Endometrial microvascular endothelial cells (primary cell): ENCODE data around the gene CNTNAP2. TPM values are rescaled to one million over a fixed set of nuclear protein-coding genes. Genes with fewer than 3 reads are reported as not detected.
"Not testable (repeated sequence)": the region's sequence is repeated elsewhere in the genome, so short reads cannot be mapped to it uniquely, and the experiment has no call there.

Experiments used
- in situ Hi-C: cut with HindIII; loops from 2 replicates; pipeline ENCODE4 v1.10.0; 2017; ENCODE audit warnings: low sequenced_read_pairs, low pct_unique_long_range_greater_than_20kb; ENCODE audit errors: inconsistent ontology term
- total RNA-seq: library from RNA; depleted of rRNA; stranded (reverse); fragments of >200 nt; gene quantifications from one replicate; pipeline ENCODE4 v1.2.3, GENCODE V29; 2015; ENCODE audit errors: inconsistent ontology term

Gene CNTNAP2
- total RNA-seq, 1 donor from 2014 or later: not detected

GRCh38 chr7:148408307-148408706 is 2291.7 kb downstream of the CNTNAP2 start:
- in situ Hi-C loops: no loop called here

- in situ Hi-C loops: no loop called here
These were observed 2294.3 kb downstream of the CNTNAP2 start for GRCh38 chr7:148410905-148411304.

- in situ Hi-C loops: no loop called here
These were observed 2296.1 kb downstream of the CNTNAP2 start for GRCh38 chr7:148412691-148413090.

DNA sequence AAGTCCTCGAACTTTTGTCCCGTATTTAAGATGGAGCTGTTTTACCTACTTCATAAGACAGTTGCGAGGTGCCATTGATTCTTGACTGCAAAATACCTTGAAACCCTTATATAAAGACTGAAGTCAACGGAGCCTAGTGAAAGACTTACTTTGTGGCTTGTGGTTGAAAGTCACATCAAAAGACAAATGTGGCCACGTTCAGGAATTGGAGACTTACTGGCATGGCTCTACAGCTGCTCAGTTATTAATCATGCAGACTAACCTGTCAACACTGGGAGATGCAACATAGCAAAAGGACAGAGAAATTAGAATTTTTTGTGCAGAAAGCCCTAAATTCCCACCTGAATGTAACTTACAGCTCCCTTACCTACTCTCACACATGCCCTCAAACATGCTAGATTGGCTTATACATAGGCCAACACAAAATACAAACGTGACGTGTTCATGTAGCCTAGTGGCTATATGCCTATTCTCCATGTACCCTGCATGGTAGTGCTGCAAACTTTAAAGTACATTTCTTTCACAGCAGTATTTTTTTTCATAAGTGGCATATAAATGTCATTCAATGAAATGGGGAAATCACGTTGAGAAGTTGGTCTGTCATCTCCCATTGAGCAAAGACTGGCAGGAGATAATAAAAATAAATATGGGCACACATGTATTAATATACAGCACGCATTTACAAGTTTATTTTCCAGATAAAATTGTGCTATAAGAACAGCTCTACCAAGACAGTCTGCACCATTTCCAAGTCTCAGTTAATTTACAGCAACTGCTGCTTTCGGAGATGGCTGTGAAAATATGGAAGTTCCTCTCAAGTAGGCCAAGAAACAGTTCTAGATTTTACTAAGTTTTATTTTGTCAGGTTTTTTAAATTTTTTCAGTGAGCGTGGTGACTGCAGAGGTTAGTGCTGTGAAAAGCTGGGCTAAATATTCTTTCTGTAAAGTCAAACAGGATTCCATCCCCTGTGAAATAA is 2303.5 kb downstream of the CNTNAP2 start:
- in situ Hi-C loops: no loop called here

DNA sequence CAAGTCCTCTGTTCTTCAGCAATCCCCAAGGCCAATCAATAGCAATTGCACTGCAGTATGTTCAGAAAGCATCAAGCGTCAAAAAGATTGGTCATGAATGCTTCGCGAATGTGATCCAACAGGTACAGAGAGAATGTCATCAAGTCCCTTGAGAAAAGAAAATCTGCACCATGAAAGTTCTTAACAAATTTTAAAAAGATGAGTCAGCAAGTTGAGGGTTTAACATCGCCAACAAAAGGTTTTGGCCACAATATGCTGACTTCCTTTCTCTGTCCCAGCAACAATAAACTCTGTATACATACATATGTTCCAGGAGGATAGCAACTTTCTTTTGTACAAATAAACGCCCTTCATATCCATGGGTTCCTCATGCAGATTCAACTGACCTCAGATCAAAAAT is 2305.4 kb downstream of the CNTNAP2 start:
- in situ Hi-C loops: no loop called here

- in situ Hi-C loops: not testable (repeated sequence)
These were observed 2309.8 kb downstream of the CNTNAP2 start for GRCh38 chr7:148426393-148426792.

GRCh38 chr7:148430690-148431089 is 2314.1 kb downstream of the CNTNAP2 start:
- in situ Hi-C loops: not testable (repeated sequence)

GRCh38 chr7:148433521-148434180 is 2317.1 kb downstream of the CNTNAP2 start:
- in situ Hi-C loops: no loop called here

DNA sequence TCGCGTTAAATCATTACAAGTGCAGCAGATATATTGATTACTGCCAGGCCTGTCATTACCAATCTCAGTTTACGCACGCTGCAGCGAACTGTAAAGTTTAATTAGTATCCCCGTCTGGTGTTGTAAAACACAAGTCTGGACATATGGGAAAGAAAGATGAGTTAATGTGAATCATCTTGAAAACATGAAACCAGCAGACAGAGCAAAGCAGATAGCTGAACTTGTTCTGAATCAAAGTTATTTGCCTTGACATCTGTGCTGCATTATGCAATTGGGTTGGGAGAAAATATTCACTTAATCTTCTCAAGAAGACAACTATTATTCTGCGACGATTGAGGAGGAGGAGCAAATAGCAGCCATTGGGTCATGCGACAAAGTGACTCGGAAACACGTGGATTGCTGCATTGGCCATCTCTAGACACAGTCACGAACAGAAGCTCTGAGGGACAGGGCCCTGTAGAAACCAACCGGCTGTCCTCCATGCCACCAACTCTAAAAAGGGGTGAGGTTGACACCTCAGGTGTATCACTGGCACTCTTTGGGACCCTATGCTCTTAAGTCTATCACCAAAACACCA is 2317.7 kb downstream of the CNTNAP2 start:
- in situ Hi-C loops: no loop called here

GRCh38 chr7:148434887-148435286 is 2318.3 kb downstream of the CNTNAP2 start:
- in situ Hi-C loops: no loop called here

DNA sequence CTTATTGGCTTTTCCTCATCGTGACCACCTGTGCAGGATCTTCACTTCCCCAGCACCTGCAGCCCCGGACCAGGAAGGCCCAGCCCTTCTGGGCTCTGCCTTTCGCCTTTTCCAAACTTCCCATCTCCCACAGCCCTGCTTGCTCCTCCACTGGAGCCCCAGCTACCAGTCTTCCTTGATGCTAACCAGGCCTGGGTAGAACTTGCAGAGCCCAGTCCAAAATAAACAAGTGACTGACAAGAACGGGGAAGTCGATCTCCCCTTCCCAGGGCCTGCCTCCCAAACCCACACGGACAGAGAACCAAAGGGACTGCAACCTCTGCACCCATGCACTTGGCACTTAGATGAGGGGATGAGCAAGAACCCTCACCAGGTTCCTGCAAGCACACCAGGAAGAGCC is 2319.1 kb downstream of the CNTNAP2 start:
- in situ Hi-C loops: no loop called here

DNA sequence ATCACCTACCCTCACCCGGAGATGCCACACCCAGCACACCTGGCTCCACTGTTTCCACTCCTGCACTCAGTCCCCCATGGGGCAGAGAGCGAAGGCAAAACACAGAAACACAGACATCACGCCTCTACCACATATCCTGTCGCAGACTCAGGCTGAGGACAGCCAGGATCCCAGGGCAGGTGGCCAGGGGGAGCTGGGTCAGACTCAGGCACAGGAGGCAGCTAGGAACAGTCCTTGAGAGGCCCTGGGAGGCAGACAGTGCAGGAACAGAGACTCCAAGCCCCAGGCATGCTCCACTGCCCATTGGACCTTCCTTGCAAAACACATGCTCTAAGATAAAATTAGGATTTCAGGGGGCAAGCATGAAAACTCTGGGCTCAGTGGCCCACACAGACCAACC is 2319.5 kb downstream of the CNTNAP2 start:
- in situ Hi-C loops: no loop called here

GRCh38 chr7:148436571-148436970 is 2320.0 kb downstream of the CNTNAP2 start:
- in situ Hi-C loops: no loop called here

- in situ Hi-C loops: no loop called here
These were observed 2320.4 kb downstream of the CNTNAP2 start for GRCh38 chr7:148437043-148437442.

DNA sequence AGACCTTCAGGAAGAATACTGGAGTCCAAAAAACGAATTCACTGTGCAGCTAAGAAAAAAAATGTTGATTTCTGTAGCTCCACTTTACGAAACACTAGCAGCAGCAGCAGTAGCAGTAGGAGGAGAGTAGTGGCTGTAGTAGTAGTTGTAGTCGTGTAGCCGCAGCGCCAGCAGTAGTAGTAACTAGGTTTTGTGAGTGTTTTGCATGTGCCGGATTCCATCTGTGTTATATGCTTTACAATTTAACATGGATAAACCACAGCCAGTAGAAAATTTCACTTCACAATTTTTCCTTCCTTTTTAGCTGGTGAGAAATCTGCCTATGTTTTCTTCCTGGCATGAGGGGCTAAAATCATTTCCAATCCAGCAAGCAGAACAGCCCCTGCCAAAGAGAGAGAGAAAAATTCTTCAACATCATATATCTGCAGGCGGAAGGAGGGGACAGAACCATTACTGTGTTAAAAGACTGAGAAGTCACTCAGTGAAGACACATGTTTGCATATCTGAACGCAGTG is 2325.6 kb downstream of the CNTNAP2 start:
- in situ Hi-C loops: no loop called here

- in situ Hi-C loops: no loop called here
These were observed 2326.3 kb downstream of the CNTNAP2 start for GRCh38 chr7:148442933-148443332.

DNA sequence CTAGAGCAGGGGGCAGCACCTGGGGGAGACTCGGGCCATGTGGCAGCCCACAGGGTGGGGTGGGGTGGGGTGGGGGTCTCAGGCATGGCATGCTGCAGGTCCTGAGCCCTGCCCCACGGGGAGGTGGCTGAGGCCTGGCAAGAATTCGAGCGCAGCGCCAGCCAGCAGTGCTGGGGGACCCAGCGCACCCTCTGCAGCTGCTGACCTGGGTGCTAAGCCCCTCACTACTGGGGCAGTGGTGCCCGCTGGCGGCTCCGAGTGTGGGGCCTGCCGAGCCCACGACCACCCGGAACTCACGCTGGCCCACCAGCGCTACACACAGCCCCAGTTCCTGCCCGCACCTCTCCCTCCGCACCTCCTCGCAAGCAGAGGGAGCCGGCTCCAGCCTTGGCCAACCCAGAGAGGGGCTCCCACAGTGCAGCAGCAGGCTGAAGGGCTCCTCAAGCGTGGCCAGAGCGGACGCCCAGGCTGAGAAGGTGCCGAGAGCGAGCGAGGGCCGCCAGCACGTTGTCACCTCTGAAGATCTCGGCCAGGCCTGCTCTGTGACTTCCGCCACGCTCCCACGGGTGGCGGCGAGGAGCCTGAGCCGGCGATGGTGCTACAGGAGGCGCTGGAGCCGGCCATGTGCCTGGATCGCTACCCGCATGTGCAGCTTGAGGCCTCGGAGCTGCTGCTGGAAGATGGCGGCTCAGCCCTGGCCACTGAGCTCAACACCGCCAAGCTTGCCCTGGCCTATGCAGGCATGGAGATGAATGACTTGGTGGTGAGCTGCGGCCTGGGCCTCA is 2328.9 kb downstream of the CNTNAP2 start:
- in situ Hi-C loops: no loop called here

DNA sequence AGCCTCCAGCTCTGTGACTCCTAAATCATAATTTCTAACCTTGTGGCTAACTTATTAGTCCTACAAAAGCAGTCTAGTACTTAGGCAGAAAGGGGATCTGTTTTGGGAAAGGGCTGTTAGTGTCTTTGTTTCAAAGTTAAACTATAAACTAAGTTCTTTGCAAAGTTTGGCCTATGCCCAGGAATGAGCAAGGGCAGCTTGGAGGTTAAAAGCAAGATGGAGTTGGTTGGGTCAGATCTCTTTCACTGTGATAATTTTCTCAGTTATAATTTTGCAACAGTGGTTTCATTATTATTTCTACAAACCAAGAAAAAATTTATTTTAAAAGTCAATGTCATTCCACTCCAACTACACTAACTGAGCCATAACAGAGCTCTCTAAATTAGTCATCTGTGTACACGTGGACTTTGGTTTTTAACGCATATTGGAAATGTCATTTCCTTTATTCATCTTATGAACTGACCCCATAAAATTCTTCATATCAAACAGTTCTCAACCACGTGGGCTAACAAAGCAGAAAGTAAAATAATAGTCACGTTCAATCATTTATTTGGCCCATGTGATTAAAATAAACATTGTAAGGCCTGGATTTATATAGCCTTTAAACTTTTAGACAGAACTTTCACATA is 2330.7 kb downstream of the CNTNAP2 start:
- in situ Hi-C loops: no loop called here
